Prostate gland (tissue), 2 donors: ENCODE results near the gene MPEG1. TPM values are rescaled to one million over a fixed set of nuclear protein-coding genes. Genes with fewer than 3 reads are reported as not detected.
A peak's percentile ranks its signal among the peaks of the same experiment; 100 is the strongest.

ENCODE experiments used
- DNase-seq: peaks from one replicate; pipeline ENCODE4 v3.0.0-alpha.2; 2019; ENCODE audit warnings: low spot score
- H3K27ac ChIP-seq, 2 donors: fragments of 200-600 bp; sonication (generic); 2 replicates each; pipeline ENCODE4 v1.5.1; 2017 to 2019
- H3K27me3 ChIP-seq: fragments of 200-600 bp; sonication (generic); replicated peaks from 2 replicates; pipeline ENCODE4 v1.5.1; 2019; ENCODE audit not compliant: insufficient read depth
- H3K36me3 ChIP-seq, 2 donors: fragments of 200-600 bp; sonication (generic); 1 replicate in 1 of 2; 2 replicates in 1 of 2; pipeline versions ENCODE4 v1.5.1 to v1.8.1; 2017 to 2019
- H3K4me1 ChIP-seq: fragments of 200-600 bp; sonication (generic); replicated peaks from 2 replicates; pipeline ENCODE4 v1.5.1; 2019
- H3K4me3 ChIP-seq, 2 donors: fragments of 200-600 bp; sonication (generic); 2 replicates each; pipeline ENCODE4 v1.5.1; 2017 to 2019
- H3K9me3 ChIP-seq: fragments of 200-600 bp; sonication (generic); 2 replicates; pipeline ENCODE4 v1.5.1; 2017
- POLR2A ChIP-seq: fragments of 450-650 bp; IDR thresholded peaks from one replicate; pipeline ENCODE4 v1.6.1; 2016; ENCODE audit warnings: antibody characterized with exemption, mild to moderate bottlenecking
- POLR2AphosphoS5 ChIP-seq: sonication (generic); formaldehyde crosslinking; IDR thresholded peaks from one replicate; pipeline ENCODE4 v1.6.1; 2017; ENCODE audit warnings: antibody characterized with exemption
- WGBS: methylation state at CpG from one replicate; pipeline ENCODE4 v1.1.5; 2018; 5-methylcytosine and 5-hydroxymethylcytosine counted together
- intact Hi-C: fragments of 100-400 bp; cut with DNase I; formaldehyde crosslinking; loops from one replicate; pipeline ENCODE4 v1.14.2; 2022
- total RNA-seq, 2 donors: library from RNA; depleted of rRNA; stranded (reverse); fragments of >200 nt; gene quantifications; one replicate each; pipeline ENCODE4 v1.1.0, GENCODE V29; 2016
- TF ChIP-seq, protein P1 (sequence below), 4 experiments: fragments of 200-600 bp in 2 of 4; fragments of 450-650 bp in 2 of 4; sonication (generic) in 2 of 4; IDR thresholded peaks; 1 replicate in 3 of 4; 2 replicates in 1 of 4; pipeline ENCODE4 v1.5.1; 2016 to 2019; ENCODE audit warnings: antibody characterized with exemption in 4 of 4, mild to moderate bottlenecking in 2 of 4, moderate library complexity in 2 of 4

Gene MPEG1
- total RNA-seq, 2 donors from 2014 or later, result 3.2 to 8.2 TPM

DNA sequence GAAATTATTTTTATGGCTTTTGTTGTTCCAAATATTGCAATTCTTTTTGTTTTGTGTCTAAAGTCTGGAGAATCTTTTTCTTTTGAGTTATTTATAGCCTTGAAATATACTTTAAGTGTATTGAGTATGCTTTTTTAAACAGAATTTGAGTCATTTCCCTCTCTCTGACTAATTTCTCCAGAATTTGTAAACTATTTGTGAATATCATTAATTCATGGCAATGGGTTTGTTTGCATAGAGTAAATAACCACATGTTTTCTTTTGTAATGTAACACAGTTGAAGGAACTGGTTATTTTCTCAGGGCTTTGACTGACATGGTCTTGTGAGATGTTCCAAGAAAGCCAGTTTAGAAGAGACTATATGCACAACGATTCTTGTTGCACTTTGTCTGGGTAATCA, 30.9 kb upstream of the MPEG1 start:
- no peak overlapping the region for H3K4me3 ChIP-seq
- intact Hi-C loops, result no loop called here
- H3K4me1 ChIP-seq, result no peaks in the 10 kb centered on the region
- WGBS, result 77% methylated on average over 1 of the region's 1 CpG
- no peaks in the 10 kb centered on the region for H3K9me3 ChIP-seq
- H3K36me3 ChIP-seq, result no peaks in the 10 kb centered on the region
- H3K27ac ChIP-seq, result no peak overlapping the region
- no peak for DNase-seq
- H3K27me3 ChIP-seq, result no peaks in the 10 kb centered on the region
- TF ChIP-seq POLR2A, result no peak

- H3K27ac ChIP-seq, result no peak overlapping the region
- DNase-seq, result no peak
- no peaks in the 10 kb centered on the region for H3K9me3 ChIP-seq
- no peaks in the 10 kb centered on the region for H3K4me1 ChIP-seq
- TF ChIP-seq POLR2AphosphoS5 (no peak), POLR2A (no peak)
- TF ChIP-seq, protein P1, sequence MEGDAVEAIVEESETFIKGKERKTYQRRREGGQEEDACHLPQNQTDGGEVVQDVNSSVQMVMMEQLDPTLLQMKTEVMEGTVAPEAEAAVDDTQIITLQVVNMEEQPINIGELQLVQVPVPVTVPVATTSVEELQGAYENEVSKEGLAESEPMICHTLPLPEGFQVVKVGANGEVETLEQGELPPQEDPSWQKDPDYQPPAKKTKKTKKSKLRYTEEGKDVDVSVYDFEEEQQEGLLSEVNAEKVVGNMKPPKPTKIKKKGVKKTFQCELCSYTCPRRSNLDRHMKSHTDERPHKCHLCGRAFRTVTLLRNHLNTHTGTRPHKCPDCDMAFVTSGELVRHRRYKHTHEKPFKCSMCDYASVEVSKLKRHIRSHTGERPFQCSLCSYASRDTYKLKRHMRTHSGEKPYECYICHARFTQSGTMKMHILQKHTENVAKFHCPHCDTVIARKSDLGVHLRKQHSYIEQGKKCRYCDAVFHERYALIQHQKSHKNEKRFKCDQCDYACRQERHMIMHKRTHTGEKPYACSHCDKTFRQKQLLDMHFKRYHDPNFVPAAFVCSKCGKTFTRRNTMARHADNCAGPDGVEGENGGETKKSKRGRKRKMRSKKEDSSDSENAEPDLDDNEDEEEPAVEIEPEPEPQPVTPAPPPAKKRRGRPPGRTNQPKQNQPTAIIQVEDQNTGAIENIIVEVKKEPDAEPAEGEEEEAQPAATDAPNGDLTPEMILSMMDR (IDR thresholded peaks at IDR 0.05), result no peak
- intact Hi-C loops, result no loop called here
- no peak overlapping the region for H3K4me3 ChIP-seq
- H3K27me3 ChIP-seq, result no peaks in the 10 kb centered on the region
- no peaks in the 10 kb centered on the region for H3K36me3 ChIP-seq
Observed at GRCh38 chr11:59240322-59240721, 27.6 kb upstream of the MPEG1 start.

- TF ChIP-seq, protein P1 (IDR thresholded peaks at IDR 0.05), result no peak
- no peak for TF ChIP-seq POLR2AphosphoS5
- TF ChIP-seq POLR2A, result no peak
- intact Hi-C loops, result no loop called here
- H3K36me3 ChIP-seq, result no peaks in the 10 kb centered on the region
- H3K27me3 ChIP-seq, result no peaks in the 10 kb centered on the region
- no peak overlapping the region for H3K4me3 ChIP-seq
- no peak overlapping the region for H3K27ac ChIP-seq
- no peak for DNase-seq
- H3K4me1 ChIP-seq, result no peaks in the 10 kb centered on the region
- 65% methylated on average over 2 of the region's 2 CpGs for WGBS
- no peaks in the 10 kb centered on the region for H3K9me3 ChIP-seq
Observed at GRCh38 chr11:59226396-59226795, 13.7 kb upstream of the MPEG1 start.

- Histone ChIP-seq H3K27me3 (no peaks in the 10 kb centered on the region), H3K4me1 (no peaks in the 10 kb centered on the region), H3K9me3 (no peaks in the 10 kb centered on the region), H3K27ac (no peak overlapping the region), H3K36me3 (no peaks in the 10 kb centered on the region), H3K4me3 (no peak overlapping the region)
- intact Hi-C loops, result no loop called here
- no peak for DNase-seq
- no peak for TF ChIP-seq POLR2A
- TF ChIP-seq, protein P1 (IDR thresholded peaks at IDR 0.05), result no peak
- TF ChIP-seq POLR2AphosphoS5, result no peak
- WGBS, result 52% methylated on average over 1 of the region's 1 CpG
Observed at GRCh38 chr11:59225017-59225416, 12.3 kb upstream of the MPEG1 start.

- H3K9me3 ChIP-seq, result no peaks in the 10 kb centered on the region
- H3K4me1 ChIP-seq, result no peaks in the 10 kb centered on the region
- intact Hi-C loops, result no loop called here
- H3K4me3 ChIP-seq, result no peak overlapping the region
- no peak for DNase-seq
- H3K36me3 ChIP-seq, result no peaks in the 10 kb centered on the region
- H3K27ac ChIP-seq, result no peak overlapping the region
- H3K27me3 ChIP-seq, result no peaks in the 10 kb centered on the region
- 43% methylated on average over 4 of the region's 4 CpGs for WGBS
- peak; percentile 2 for TF ChIP-seq POLR2AphosphoS5
- no peak for TF ChIP-seq POLR2A
- TF ChIP-seq, protein P1 (IDR thresholded peaks at IDR 0.05), result no peak
Observed at GRCh38 chr11:59224351-59224928, 11.7 kb upstream of the MPEG1 start.
